ENCODE measurements around the gene GALNTL6.

- TF ChIP-seq CTCF (IDR thresholded peaks at IDR 0.05; ENCODE audit: insufficient read depth, low read length), result no peak
- TF ChIP-seq SPI1 (IDR thresholded peaks at IDR 0.05; ENCODE audit: borderline replicate concordance, low read depth), result no peak
- TF ChIP-seq POLR2AphosphoS5 (IDR thresholded peaks at IDR 0.05; ENCODE audit: low read depth), result no peak
- TF ChIP-seq REST (IDR thresholded peaks at IDR 0.05; ENCODE audit: insufficient replicate concordance, low read depth), result no peak
These were observed 1231.1 kb downstream of the GALNTL6 start for GRCh38 chr4:173044340-173044739.

All from HL-60 (cell line).